ENCODE results near the gene CHURC1.

DNA sequence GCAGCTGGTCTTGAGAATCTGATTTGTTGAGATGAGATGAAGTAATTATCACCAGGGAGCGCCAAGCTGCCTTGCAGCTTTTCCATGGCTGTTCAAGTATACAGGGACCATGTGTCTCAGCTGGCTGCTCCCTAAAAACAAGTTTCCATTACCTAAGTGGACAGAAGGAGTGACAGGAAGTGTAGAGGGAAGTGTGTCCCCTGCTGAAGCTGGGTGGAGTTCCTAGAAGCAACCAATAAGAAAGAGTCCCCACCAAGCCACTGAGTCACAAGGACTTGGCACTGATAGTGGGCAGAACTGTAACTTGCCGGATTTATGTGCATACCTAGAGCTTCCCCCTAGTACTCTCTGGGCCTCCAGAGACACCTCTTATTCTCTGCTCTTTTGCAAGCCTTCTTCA, 29.8 kb downstream of the CHURC1 start:
- TF ChIP-seq, protein P1, sequence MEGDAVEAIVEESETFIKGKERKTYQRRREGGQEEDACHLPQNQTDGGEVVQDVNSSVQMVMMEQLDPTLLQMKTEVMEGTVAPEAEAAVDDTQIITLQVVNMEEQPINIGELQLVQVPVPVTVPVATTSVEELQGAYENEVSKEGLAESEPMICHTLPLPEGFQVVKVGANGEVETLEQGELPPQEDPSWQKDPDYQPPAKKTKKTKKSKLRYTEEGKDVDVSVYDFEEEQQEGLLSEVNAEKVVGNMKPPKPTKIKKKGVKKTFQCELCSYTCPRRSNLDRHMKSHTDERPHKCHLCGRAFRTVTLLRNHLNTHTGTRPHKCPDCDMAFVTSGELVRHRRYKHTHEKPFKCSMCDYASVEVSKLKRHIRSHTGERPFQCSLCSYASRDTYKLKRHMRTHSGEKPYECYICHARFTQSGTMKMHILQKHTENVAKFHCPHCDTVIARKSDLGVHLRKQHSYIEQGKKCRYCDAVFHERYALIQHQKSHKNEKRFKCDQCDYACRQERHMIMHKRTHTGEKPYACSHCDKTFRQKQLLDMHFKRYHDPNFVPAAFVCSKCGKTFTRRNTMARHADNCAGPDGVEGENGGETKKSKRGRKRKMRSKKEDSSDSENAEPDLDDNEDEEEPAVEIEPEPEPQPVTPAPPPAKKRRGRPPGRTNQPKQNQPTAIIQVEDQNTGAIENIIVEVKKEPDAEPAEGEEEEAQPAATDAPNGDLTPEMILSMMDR (conservative IDR thresholded peaks at IDR 0.05; ENCODE audit: low read length), result no peak
- no peak for TF ChIP-seq EZH2phosphoT487 (IDR thresholded peaks at IDR 0.05; ENCODE audit: borderline replicate concordance, low read depth, low read length)

All from OCI-LY7 (cell line).